Right cardiac atrium (tissue), 5 donors: ENCODE results near the gene MACROD2. TPM values are rescaled to one million over a fixed set of nuclear protein-coding genes. Genes with fewer than 3 reads are reported as not detected.

ENCODE experiments used
- ATAC-seq, 2 donors: fragments of 200-7000 bp; cut with Tn5 transposase; one replicate each; pipeline versions ENCODE4 v1.8.0 to v1.9.1; 2020; ENCODE audit warnings: moderate library complexity in 2 of 2, mild to moderate bottlenecking in 1 of 2
- DNase-seq, 3 donors: peaks; one replicate each; pipeline ENCODE4 v3.0.0-alpha.2; 2020
- H3K27ac ChIP-seq: one replicate; pipeline ENCODE4 v1.5.1; 2013; ENCODE audit warnings: mild to moderate bottlenecking, low read length, control low read depth, moderate library complexity
- H3K27me3 ChIP-seq: one replicate; pipeline ENCODE4 v1.6.1; 2013; ENCODE audit not compliant: control insufficient read depth, insufficient read depth
- H3K4me1 ChIP-seq: one replicate; pipeline ENCODE4 v1.6.1; 2013; ENCODE audit warnings: low read length; ENCODE audit not compliant: control insufficient read depth, insufficient read depth
- H3K4me3 ChIP-seq: one replicate; pipeline ENCODE4 v1.5.1; 2013; ENCODE audit warnings: low read length, control low read depth
- H3K9me3 ChIP-seq: one replicate; pipeline ENCODE4 v1.6.1; 2013; ENCODE audit warnings: low read length; ENCODE audit not compliant: control insufficient read depth
- WGBS: extraction: QIAGEN DNeasy Blood & Tissue Kit; methylation state at CpG from one replicate; pipeline ENCODE4 v1.1.7; 2013; 5-methylcytosine and 5-hydroxymethylcytosine counted together
- intact Hi-C, 4 donors: fragments of 100-400 bp; cut with DNase I; formaldehyde crosslinking; loops; one replicate each; pipeline versions ENCODE4 v1.11.0 to v1.14.0; 2022 to 2023
- polyA plus RNA-seq: library from polyadenylated mRNA; stranded (reverse); fragments of 200-250 nt; gene quantifications from one replicate; pipeline ENCODE4 v1.2.3, GENCODE V29; 2013
- total RNA-seq, 4 donors: library from RNA; stranded (reverse); fragmentation: NEBNext Ultra II Directional; extraction: Animal tissue kit (Norgen Biotek cat#: 25700); gene quantifications; one replicate each; pipeline ENCODE4 v1.2.1, GENCODE V29; 2021
- donor health status: healthy with polysubstance abuse.
- donor health status: DM: no; HTN: yes; CAD: no.
- donor health status: DM: no; HTN: no; CAD: no.
- donor health status: DM: no; HTN: yes; CAD: no; lungs with severe emphysema.
- donor health status: DM: yes; HTN: yes; CAD: no.

Gene MACROD2
- total and polyA plus RNA-seq, 5 donors, result 0.61 to 4.4 (median 2.4) TPM

DNA sequence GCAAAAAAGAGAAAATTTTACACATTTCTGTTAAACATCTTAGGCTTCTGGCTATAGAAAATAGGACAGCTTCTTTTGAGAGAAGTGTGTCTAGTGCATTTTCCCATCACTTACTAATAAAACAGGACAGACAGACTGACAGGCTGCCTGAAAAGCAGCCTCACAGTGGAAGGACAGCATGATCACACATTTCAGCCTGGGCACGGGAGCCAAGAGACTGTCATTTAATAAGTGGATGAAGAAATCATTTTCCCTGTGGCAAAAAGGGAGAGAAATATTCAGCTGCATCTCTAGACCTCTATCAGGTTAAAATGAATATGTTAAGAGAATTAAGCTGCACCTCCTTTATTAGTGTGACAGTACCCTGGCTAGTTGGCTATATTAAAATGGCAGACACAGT lies 1617.5 kb downstream of the MACROD2 start:
- H3K27ac ChIP-seq, result no peak overlapping the region
- no peaks in the 10 kb centered on the region for H3K27me3 ChIP-seq
- H3K4me3 ChIP-seq, result no peak overlapping the region
- intact Hi-C loops, result no loop called here
- peaks cover 5% of the 10 kb centered on the region for H3K4me1 ChIP-seq
- WGBS, result 45% methylated on average over 1 of the region's 1 CpG
- no peaks in the 10 kb centered on the region for H3K9me3 ChIP-seq
- ATAC-seq (no peak), DNase-seq (no peak)

DNA sequence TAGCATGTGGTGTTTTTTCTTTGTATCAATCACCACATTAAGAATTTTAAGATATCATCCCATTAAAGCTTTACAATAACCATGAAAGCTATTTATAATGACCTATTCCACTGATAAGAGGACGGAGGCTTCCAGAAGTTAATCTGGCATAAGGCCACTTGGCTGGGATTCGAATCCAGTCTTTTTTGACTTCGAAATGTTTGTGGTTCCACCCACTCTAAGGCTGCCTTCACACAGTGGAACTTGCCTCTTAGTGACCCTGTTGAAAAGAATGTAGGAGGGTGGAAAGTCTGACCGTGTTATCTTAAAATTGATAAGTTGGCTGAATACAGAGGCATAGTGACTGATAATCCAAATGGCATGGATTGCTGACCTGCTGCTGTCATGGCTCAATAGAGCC lies 1618.2 kb downstream of the MACROD2 start:
- 10% methylated on average over 4 of the region's 4 CpGs for WGBS
- peak in 2 of 3 donors; percentile 16 to 47 for DNase-seq

DNA sequence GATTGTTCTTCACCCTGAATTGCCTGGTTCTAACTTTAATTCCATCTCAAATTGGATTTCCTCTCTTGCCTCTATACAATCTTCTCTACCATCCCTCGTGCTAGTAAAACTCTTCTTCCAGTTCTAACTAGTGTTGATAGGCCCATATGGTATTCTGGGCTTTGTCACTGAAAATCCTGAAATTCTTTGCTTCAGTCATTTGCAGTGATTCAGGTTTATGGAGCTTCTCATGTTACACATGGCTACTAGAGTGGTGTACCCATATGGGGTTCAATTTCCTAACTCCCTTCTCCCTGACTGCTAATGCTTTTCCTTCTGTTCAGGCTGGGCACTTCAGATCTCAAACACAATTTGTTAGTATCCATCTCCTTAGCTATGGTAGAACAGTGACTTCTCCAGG lies 1621.3 kb downstream of the MACROD2 start:
- H3K27ac ChIP-seq, result no peak overlapping the region
- H3K4me1 ChIP-seq, result peaks cover 5% of the 10 kb centered on the region
- intact Hi-C loops, result no loop called here
- WGBS, result 75% methylated on average over 1 of the region's 1 CpG
- H3K9me3 ChIP-seq, result no peaks in the 10 kb centered on the region
- ATAC-seq (no peak), DNase-seq (no peak)
- H3K27me3 ChIP-seq, result no peaks in the 10 kb centered on the region
- H3K4me3 ChIP-seq, result no peak overlapping the region

More for the DNA sequence above, 1618.2 kb downstream of the MACROD2 start:
- no peaks in the 10 kb centered on the region for H3K9me3 ChIP-seq
- ATAC-seq, result peak; percentile 81 to 95
- H3K27me3 ChIP-seq, result no peaks in the 10 kb centered on the region
- H3K4me3 ChIP-seq, result no peak overlapping the region
- peaks cover 5% of the 10 kb centered on the region for H3K4me1 ChIP-seq
- intact Hi-C loops, result no loop called here
- no peak overlapping the region for H3K27ac ChIP-seq

DNA sequence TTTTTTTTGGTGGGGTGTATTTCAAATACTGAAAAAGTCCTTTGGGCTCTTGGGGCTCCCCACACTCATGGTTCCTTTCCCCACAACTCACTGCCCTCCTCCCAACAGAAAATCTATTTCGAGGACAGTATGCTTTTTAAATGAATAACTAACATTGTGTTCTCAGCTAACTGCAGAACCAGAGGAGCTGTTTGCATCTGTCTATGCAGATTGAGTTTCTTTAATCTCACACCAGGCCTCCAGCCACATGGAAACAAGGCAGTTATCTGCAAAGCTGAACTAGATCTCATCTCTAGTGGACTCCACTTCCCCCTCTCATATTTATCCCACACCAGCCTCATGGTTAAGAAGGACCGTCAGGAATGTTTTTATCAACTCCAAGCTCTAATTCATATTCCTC lies 1622.8 kb downstream of the MACROD2 start:
- H3K27me3 ChIP-seq, result no peaks in the 10 kb centered on the region
- H3K4me3 ChIP-seq, result no peak overlapping the region
- peaks cover 5% of the 10 kb centered on the region for H3K4me1 ChIP-seq
- no peaks in the 10 kb centered on the region for H3K9me3 ChIP-seq
- no peak for DNase-seq
- ATAC-seq, result no peak
- intact Hi-C loops, result no loop called here
- no peak overlapping the region for H3K27ac ChIP-seq
- 57% methylated on average over 2 of the region's 2 CpGs for WGBS

DNA sequence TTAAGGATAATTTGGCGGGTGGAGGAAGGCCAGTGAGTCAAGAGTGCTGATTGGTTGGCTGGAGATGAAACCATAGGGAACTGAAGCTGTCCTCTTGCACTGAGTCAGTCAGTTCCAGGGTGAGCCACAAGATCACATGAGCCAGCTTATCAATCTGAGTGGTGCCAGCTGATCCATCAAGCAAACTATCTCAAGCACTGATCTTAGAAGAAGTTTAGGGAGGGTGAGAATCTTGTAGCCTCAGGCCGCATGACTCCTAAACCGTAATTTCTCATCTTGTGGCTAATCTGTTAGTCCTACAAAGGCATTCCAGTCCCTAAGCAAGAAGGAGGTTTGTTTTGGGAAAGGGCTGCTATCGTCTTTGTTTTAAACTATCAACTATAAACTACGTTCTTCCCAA lies 1623.6 kb downstream of the MACROD2 start:
- ATAC-seq, result no peak
- Histone ChIP-seq H3K4me3 (no peak overlapping the region), H3K27me3 (no peaks in the 10 kb centered on the region), H3K4me1 (peaks cover under 1% of the 10 kb centered on the region), H3K9me3 (no peaks in the 10 kb centered on the region), H3K27ac (no peak overlapping the region)
- DNase-seq, result no peak
- 88% methylated on average over 5 of the region's 5 CpGs for WGBS
- intact Hi-C loops, result no loop called here

DNA sequence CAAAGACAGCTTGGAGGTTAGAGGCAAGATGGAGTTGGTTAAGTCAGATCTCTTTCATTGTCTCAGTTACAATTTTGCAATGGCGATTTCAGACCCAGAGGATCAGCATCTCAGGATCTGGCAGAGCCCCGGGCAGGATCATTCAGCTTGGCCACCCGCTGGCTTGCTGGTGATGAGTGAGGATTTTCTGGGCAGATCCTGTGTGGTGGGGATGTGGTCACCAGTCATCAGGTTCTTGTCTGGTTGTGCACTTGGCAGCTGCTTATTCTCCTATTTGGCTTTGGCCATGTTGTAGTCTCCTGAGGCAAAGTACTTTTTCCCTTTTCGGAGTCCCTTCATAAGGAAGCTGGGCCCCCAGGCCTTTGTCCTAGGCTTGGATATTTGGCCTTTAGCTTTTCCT lies 1624.0 kb downstream of the MACROD2 start:
- intact Hi-C loops, result no loop called here
- Histone ChIP-seq H3K4me3 (no peak overlapping the region), H3K4me1 (no peaks in the 10 kb centered on the region), H3K9me3 (no peaks in the 10 kb centered on the region), H3K27ac (no peak overlapping the region), H3K27me3 (no peaks in the 10 kb centered on the region)
- no peak for DNase-seq
- no peak for ATAC-seq
- 93% methylated on average over 4 of the region's 4 CpGs for WGBS

DNA sequence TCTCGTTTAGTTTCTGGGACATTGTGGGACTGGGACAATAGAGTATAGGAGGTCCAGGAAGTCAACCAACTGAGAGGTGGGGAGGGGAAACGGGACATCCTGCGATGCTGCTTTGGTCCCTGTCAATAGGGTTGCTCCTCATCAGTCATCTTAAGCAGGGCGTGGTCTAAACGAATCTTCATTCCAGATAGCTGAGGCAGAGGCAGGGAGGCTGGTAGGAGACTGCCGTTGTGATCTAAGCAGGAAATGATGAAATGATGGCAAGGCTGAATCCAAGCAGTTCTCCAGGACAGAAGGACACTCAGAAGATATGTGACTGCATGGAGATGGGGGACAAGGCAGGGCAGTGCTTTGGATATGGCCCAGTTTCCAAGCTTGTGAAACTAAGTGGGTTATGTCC lies 1624.5 kb downstream of the MACROD2 start:
- Histone ChIP-seq H3K4me3 (no peak overlapping the region), H3K27me3 (no peaks in the 10 kb centered on the region), H3K9me3 (no peaks in the 10 kb centered on the region), H3K4me1 (no peaks in the 10 kb centered on the region), H3K27ac (no peak overlapping the region)
- ATAC-seq (no peak), DNase-seq (no peak)
- WGBS, result 78% methylated on average over 6 of the region's 6 CpGs
- intact Hi-C loops, result no loop called here

DNA sequence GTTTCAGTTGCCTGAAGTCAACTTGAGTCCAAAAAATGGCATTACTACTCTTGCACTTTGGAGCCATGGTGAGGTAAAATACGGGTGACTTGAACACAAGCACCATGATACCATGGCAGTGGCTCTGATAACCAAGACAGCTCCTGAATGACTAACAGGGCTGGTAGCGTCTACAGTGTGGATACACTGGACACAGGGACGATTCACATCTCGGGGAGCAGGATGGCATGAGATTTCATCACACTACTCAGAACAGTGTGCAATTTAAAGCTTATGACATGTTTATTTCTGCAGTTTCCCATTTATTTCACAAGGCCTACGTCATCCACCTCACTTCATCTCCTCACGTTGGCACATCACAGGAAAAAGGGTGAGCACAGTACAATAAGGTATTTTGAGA lies 1627.1 kb downstream of the MACROD2 start:
- Histone ChIP-seq H3K27me3 (no peaks in the 10 kb centered on the region), H3K9me3 (no peaks in the 10 kb centered on the region), H3K27ac (no peak overlapping the region), H3K4me3 (no peak overlapping the region), H3K4me1 (no peaks in the 10 kb centered on the region)
- intact Hi-C loops, result no loop called here
- ATAC-seq (no peak), DNase-seq (no peak)
- WGBS, result 92% methylated on average over 6 of the region's 6 CpGs

DNA sequence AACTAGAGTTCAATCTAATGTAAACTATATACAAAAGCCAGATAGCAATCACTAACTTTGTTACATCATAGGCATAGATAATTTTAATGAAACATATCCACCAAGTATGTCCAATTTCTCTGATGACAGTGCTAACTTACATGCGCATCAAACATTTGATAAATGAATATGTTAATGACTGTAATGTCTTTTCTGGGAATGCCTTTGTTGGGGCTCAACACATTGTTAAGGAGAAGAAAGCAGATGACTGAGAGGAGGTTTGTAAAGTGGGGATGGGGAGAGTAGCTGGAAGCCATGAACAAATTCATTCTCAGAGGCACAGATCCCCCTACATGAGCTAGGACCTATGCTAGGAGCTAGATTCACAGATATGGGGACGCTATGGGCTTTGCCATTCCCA lies 1627.9 kb downstream of the MACROD2 start:
- no peak overlapping the region for H3K27ac ChIP-seq
- no peaks in the 10 kb centered on the region for H3K4me1 ChIP-seq
- 90% methylated on average over 2 of the region's 2 CpGs for WGBS
- DNase-seq (no peak), ATAC-seq (no peak)
- no peaks in the 10 kb centered on the region for H3K27me3 ChIP-seq
- H3K4me3 ChIP-seq, result no peak overlapping the region
- intact Hi-C loops, result no loop called here
- no peaks in the 10 kb centered on the region for H3K9me3 ChIP-seq

DNA sequence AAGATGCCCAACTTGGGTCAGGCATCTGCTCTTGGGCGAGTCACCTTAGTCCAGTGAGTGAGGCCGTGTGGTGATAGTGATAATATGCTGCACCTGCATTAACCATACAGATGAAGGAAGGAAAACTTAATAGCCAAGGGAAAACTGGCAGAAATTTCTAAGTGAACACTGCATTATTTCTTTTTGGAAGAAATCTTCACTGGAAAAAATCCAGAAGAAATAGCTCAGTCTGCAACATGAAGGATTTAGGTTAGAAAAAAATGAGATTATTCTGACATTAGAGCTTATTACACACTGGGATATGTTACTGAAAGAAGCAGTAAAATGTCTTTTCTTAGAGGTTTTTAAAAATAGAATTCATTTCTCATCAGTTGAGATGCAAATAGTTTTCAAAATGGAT lies 1630.7 kb downstream of the MACROD2 start:
- H3K4me3 ChIP-seq, result no peak overlapping the region
- H3K27ac ChIP-seq, result no peak overlapping the region
- H3K4me1 ChIP-seq, result no peaks in the 10 kb centered on the region
- H3K27me3 ChIP-seq, result no peaks in the 10 kb centered on the region
- WGBS, result 76% methylated on average over 2 of the region's 2 CpGs
- ATAC-seq, result no peak
- no peak for DNase-seq
- H3K9me3 ChIP-seq, result no peaks in the 10 kb centered on the region
- intact Hi-C loops, result no loop called here

DNA sequence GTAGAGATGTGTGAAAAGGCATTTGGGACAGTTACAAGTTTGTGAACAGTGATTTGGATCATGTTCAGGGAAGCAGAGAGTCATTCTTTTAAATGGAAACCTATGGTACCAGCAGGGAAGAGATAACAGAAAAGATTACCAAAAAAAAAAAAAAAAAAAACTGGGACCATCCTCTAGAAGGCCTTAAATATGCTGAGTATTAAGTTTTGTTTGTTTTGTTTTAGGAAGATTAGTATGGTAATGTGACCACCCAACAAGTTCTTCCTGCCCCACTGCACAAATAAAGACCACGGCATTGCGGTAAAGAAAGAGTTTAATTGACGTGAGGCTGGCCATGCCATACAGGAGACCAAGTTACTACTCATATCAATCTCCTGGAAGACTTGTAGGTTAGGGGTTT lies 1631.8 kb downstream of the MACROD2 start:
- no peak for ATAC-seq
- no peak for DNase-seq
- Histone ChIP-seq H3K4me3 (no peak overlapping the region), H3K9me3 (no peaks in the 10 kb centered on the region), H3K27ac (no peak overlapping the region), H3K27me3 (no peaks in the 10 kb centered on the region), H3K4me1 (no peaks in the 10 kb centered on the region)
- intact Hi-C loops, result no loop called here
- 64% methylated on average over 3 of the region's 3 CpGs for WGBS

DNA sequence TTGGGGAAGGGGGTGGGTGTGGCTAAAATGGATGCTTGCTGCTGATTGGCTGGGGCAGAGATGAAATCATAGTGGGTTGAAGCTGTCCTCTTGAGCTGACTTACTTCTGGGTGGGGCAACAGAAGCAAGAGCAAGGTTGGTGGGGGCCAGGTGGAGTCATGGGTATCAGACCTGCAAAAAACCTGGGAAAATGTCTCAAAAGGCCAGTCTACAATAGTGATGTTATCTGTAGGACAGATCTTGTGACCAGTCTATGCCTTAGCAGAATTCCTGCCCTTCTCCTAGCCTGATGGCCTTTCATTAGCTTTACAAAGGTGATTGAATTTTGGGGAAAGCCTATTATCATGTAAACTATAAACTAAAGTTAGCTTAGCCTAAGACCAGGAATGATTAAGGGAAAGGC lies 1632.2 kb downstream of the MACROD2 start:
- no peak overlapping the region for H3K4me3 ChIP-seq
- H3K9me3 ChIP-seq, result no peaks in the 10 kb centered on the region
- H3K27me3 ChIP-seq, result no peaks in the 10 kb centered on the region
- no peaks in the 10 kb centered on the region for H3K4me1 ChIP-seq
- no peak overlapping the region for H3K27ac ChIP-seq
- DNase-seq (no peak), ATAC-seq (no peak)
- intact Hi-C loops, result no loop called here
